ENCODE data around the gene MARCHF4. TPM values are rescaled to one million over a fixed set of nuclear protein-coding genes. Genes with fewer than 3 reads are reported as not detected.

Gene MARCHF4
- total and polyA plus RNA-seq, 7 donors: under 0.01 to 0.20 (median 0.14) TPM; not detected in 4

DNA sequence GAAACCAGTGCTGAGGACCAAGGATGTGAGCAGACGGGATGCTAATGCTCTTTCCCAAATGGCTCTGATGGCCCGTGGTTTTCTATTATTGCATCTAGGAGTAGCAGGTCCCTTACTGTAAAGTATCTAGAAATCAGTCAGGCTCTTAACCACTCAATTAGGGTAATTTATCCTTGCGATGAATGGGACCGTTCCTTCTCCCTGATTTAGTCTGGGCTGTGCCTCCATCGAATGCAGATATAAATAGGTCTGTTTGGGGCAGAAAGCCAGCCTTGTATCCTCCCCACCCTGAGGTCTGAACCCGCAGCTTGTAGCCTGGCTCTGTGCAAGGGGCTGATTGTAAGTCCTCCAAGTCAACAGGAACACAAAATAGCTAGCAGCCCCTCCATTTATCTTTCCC is 30.5 kb upstream of the MARCHF4 start:
- DNase-seq: no peak
- Histone ChIP-seq H3K36me3 (no peaks in the 10 kb centered on the region), H3K4me3 (no peak overlapping the region), H3K27me3 (no peaks in the 10 kb centered on the region), H3K27ac (no peak overlapping the region), H3K4me1 (no peaks in the 10 kb centered on the region), H3K9me3 (no peaks in the 10 kb centered on the region)
- TF ChIP-seq POLR2AphosphoS5 (IDR thresholded peaks at IDR 0.05) (no peak), EP300 (IDR thresholded peaks at IDR 0.05) (no peak), POLR2A (IDR thresholded peaks at IDR 0.05) (no peak), CTCF (IDR thresholded peaks at IDR 0.05) (no peak)
- intact Hi-C loops (cut with DNase I): no loop called here
- 83 to 85% methylated on average over 6 of the region's 6 CpGs for WGBS, 2 donors

- intact Hi-C loops (cut with DNase I): no loop called here
Measured at GRCh38 chr2:216399621-216400020, 27.3 kb upstream of the MARCHF4 start.

GRCh38 chr2:216394881-216395280 is 22.6 kb upstream of the MARCHF4 start:
- Histone ChIP-seq H3K27ac (no peak overlapping the region), H3K9me3 (no peaks in the 10 kb centered on the region), H3K4me3 (no peak overlapping the region), H3K36me3 (no peaks in the 10 kb centered on the region), H3K27me3 (no peaks in the 10 kb centered on the region), H3K4me1 (no peaks in the 10 kb centered on the region)
- intact Hi-C loops (cut with DNase I): no loop called here
- no peak for TF ChIP-seq POLR2A (IDR thresholded peaks at IDR 0.05)
- no peak for TF ChIP-seq CTCF (IDR thresholded peaks at IDR 0.05)
- no peak for TF ChIP-seq EP300 (IDR thresholded peaks at IDR 0.05)
- TF ChIP-seq POLR2AphosphoS5 (IDR thresholded peaks at IDR 0.05): no peak
- DNase-seq: no peak
- WGBS, 2 donors: 52 to 71% methylated on average over 6 of the region's 6 CpGs

More at GRCh38 chr2:216399621-216400020, 27.3 kb upstream of the MARCHF4 start:
- 61 to 64% methylated on average over 1 of the region's 1 CpG for WGBS, 2 donors
- Histone ChIP-seq H3K9me3 (no peaks in the 10 kb centered on the region), H3K27me3 (no peaks in the 10 kb centered on the region), H3K4me1 (no peaks in the 10 kb centered on the region), H3K36me3 (no peaks in the 10 kb centered on the region), H3K4me3 (no peak overlapping the region), H3K27ac (no peak overlapping the region)
- no peak for DNase-seq
- TF ChIP-seq POLR2A (IDR thresholded peaks at IDR 0.05) (no peak), EP300 (IDR thresholded peaks at IDR 0.05) (no peak), CTCF (IDR thresholded peaks at IDR 0.05) (no peak), POLR2AphosphoS5 (IDR thresholded peaks at IDR 0.05) (no peak)

GRCh38 chr2:216392945-216393840 is 20.9 kb upstream of the MARCHF4 start:
- intact Hi-C loops (cut with DNase I): no loop called here
- no peak for TF ChIP-seq POLR2AphosphoS5 (IDR thresholded peaks at IDR 0.05)
- TF ChIP-seq EP300 (IDR thresholded peaks at IDR 0.05): no peak
- no peak for TF ChIP-seq POLR2A (IDR thresholded peaks at IDR 0.05)
- TF ChIP-seq CTCF (IDR thresholded peaks at IDR 0.05): no peak
- Histone ChIP-seq H3K4me1 (no peaks in the 10 kb centered on the region), H3K27me3 (no peaks in the 10 kb centered on the region), H3K9me3 (no peaks in the 10 kb centered on the region), H3K36me3 (no peaks in the 10 kb centered on the region), H3K4me3 (no peak overlapping the region), H3K27ac (no peak overlapping the region)
- WGBS, 2 donors: 74 to 81% methylated on average over 12 of the region's 12 CpGs
- no peak for DNase-seq
